ENCODE data around the gene COL28A1.

- TF ChIP-seq EZH2 (IDR thresholded peaks at IDR 0.05) (no peak), POLR2AphosphoS5 (IDR thresholded peaks at IDR 0.05; ENCODE audit: borderline replicate concordance, low read depth, low read length) (no peak), FOXP2 (optimal IDR thresholded peaks at IDR 0.05; ENCODE audit: control extremely low read depth, extremely low read length, insufficient read depth) (no peak)
Observed at GRCh38 chr7:7452652-7453051, 83.0 kb downstream of the COL28A1 start.

All from SK-N-MC (cell line).